H1 (cell line): ENCODE measurements around the gene TMEM9B.

ENCODE experiments used
- BCL11A ChIP-seq, 2 experiments: IDR thresholded peaks; one replicate each; pipeline ENCODE4 v1.6.1; 2011; ENCODE audit warnings: low read depth in 2 of 2, low read length in 2 of 2, mild to moderate bottlenecking in 2 of 2
- CREB1 ChIP-seq: IDR thresholded peaks from 2 replicates; pipeline ENCODE4 v1.6.1; 2012; ENCODE audit warnings: inconsistent platforms
- EP300 ChIP-seq, 2 experiments: IDR thresholded peaks; 1 replicate in 1 of 2; 2 replicates in 1 of 2; pipeline ENCODE4 v1.6.1; 2011 to 2012; ENCODE audit warnings: low read depth in 2 of 2, low read length in 2 of 2, mild to moderate bottlenecking in 2 of 2, borderline replicate concordance in 1 of 2, inconsistent platforms in 1 of 2, moderate library complexity in 1 of 2
- EZH2 ChIP-seq: fragments of 200-600 bp; sonication (generic); IDR thresholded peaks from 2 replicates; pipeline ENCODE4 v1.7.1; 2012; ENCODE audit warnings: low read depth, mild to moderate bottlenecking, moderate library complexity, low read length, inconsistent platforms; ENCODE audit not compliant: severe bottlenecking
- RAD21 ChIP-seq, 2 experiments: IDR thresholded peaks in 1 of 2; conservative IDR thresholded peaks in 1 of 2; 2 replicates each; pipeline ENCODE4 v1.6.1; 2011; ENCODE audit warnings: low read depth in 2 of 2, low read length in 2 of 2, improper control_type of control experiment in 1 of 2, inconsistent platforms in 1 of 2, mild to moderate bottlenecking in 1 of 2, moderate library complexity in 1 of 2
- RFX5 ChIP-seq: IDR thresholded peaks from 2 replicates; pipeline ENCODE4 v1.6.1; 2011; ENCODE audit warnings: low read depth, low read length, improper control_type of control experiment, borderline replicate concordance
- TEAD4 ChIP-seq: IDR thresholded peaks from 2 replicates; pipeline ENCODE4 v1.6.1; 2012; ENCODE audit warnings: low read depth, low read length, inconsistent platforms, mixed read lengths
- TF ChIP-seq, protein P1 (sequence below), 3 experiments: IDR thresholded peaks; 1 replicate in 2 of 3; 2 replicates in 1 of 3; pipeline versions ENCODE4 v1.5.1 to v1.6.1; 2011; ENCODE audit warnings: low read length in 3 of 3, mild to moderate bottlenecking in 3 of 3, inconsistent platforms in 2 of 3, low read depth in 1 of 3, moderate library complexity in 1 of 3; ENCODE audit not compliant: insufficient read depth in 1 of 3; ENCODE audit errors: control extremely low read depth in 1 of 3

DNA sequence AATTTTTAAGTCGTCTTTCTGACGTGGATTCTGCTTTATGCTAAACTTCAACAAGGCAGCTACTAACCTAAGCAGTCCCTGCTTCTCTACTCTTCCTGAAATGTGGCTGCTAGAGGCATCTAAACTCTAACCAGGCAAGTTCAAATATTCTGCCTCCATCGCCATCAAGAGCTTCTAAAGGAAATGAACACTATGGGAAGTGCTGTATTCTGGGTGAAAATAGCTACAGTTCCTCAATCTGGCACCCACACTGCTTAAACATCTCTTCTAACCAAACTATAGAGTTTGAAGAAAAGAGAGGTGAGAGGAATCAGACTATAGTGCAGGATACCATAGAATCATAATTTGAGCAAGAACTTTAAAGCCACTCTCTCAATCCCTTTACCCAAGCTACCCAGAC, 33.2 kb upstream of the TMEM9B start:
- TF ChIP-seq RAD21 (IDR thresholded peaks at IDR 0.05 in 1 of 2, conservative IDR thresholded peaks at IDR 0.05 in 1 of 2; ENCODE audit: low read depth in 2 of 2, low read length in 2 of 2) (no peak), BCL11A (IDR thresholded peaks at IDR 0.05; ENCODE audit: low read depth in 2 of 2, low read length in 2 of 2) (no peak), EP300 (IDR thresholded peaks at IDR 0.05; ENCODE audit: borderline replicate concordance in 1 of 2, low read depth in 2 of 2, low read length in 2 of 2) (no peak), EZH2 (no peak), TEAD4 (no peak), RFX5 (no peak), CREB1 (no peak)
- TF ChIP-seq, protein P1, sequence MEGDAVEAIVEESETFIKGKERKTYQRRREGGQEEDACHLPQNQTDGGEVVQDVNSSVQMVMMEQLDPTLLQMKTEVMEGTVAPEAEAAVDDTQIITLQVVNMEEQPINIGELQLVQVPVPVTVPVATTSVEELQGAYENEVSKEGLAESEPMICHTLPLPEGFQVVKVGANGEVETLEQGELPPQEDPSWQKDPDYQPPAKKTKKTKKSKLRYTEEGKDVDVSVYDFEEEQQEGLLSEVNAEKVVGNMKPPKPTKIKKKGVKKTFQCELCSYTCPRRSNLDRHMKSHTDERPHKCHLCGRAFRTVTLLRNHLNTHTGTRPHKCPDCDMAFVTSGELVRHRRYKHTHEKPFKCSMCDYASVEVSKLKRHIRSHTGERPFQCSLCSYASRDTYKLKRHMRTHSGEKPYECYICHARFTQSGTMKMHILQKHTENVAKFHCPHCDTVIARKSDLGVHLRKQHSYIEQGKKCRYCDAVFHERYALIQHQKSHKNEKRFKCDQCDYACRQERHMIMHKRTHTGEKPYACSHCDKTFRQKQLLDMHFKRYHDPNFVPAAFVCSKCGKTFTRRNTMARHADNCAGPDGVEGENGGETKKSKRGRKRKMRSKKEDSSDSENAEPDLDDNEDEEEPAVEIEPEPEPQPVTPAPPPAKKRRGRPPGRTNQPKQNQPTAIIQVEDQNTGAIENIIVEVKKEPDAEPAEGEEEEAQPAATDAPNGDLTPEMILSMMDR (IDR thresholded peaks at IDR 0.05; ENCODE audit: control extremely low read depth in 1 of 3, insufficient read depth in 1 of 3, low read depth in 1 of 3, low read length in 3 of 3) = no peak
